K562 (cell line): ENCODE results near the gene CSRP2. TPM values are rescaled to one million over a fixed set of nuclear protein-coding genes. Genes with fewer than 3 reads are reported as not detected.

Experiments used
- ATAC-seq: fragments of 200-7000 bp; cut with Tn5 transposase; 3 replicates; pipeline ENCODE4 v1.9.1; 2020; ENCODE audit warnings: moderate library complexity
- BruUV-seq: library from RNA; stranded (reverse); fragments of 400-500 nt; replicated peaks from 2 replicates; lab custom pipeline; 2021; lab: Mats Ljungman, UMichigan
- CTCF ChIA-PET: fragments of 300-600 bp; formaldehyde crosslinking; extraction: SDS; loops from one replicate; lab custom pipeline; 2021; ENCODE audit warnings: low intra/inter-chr PET ratio; lab: Yijun Ruan, JAX
- POLR2A ChIA-PET: fragments of 300-600, 350-650 bp; sonication (Branson Sonifier 250); formaldehyde crosslinking; extraction: SDS; loops from one replicate; lab custom pipeline; 2021; ENCODE audit warnings: antibody characterized with exemption, inconsistent platforms; lab: Yijun Ruan, JAX
- DNase-seq, 4 experiments: peaks; one replicate each; pipeline versions ENCODE4 v3.0.0 to v3.0.0-alpha.2; 2011 to 2018; ENCODE audit warnings: low spot score in 3 of 4, mixed read lengths in 3 of 4; ENCODE audit errors: extremely low read depth in 1 of 4
- FAIRE-seq: peaks from 2 replicates; lab custom pipeline; 2011; peaks lifted over from hg19 to GRCh38; lab: Jason Lieb, UNC
- H2AFZ ChIP-seq: 2 replicates; pipeline ENCODE4 v1.6.0; 2011; ENCODE audit warnings: low read depth, low read length, control low read depth, inconsistent platforms
- H3K27ac ChIP-seq: fragments of 200-600 bp; 3 replicates; pipeline ENCODE4 v1.8.0; 2011; ENCODE audit warnings: low read depth, mild to moderate bottlenecking, control low read depth, inconsistent platforms, low read length, moderate library complexity, mixed read lengths; ENCODE audit errors: extremely low read depth
- H3K27me3 ChIP-seq, 2 experiments: fragments of 300-600 bp in 1 of 2; 2 replicates in 1 of 2; 3 replicates in 1 of 2; pipeline versions ENCODE4 v1.6.0 to v1.8.0; 2011; ENCODE audit warnings: inconsistent platforms in 2 of 2, low read length in 2 of 2, mild to moderate bottlenecking in 1 of 2, mixed read lengths in 1 of 2, moderate library complexity in 1 of 2; ENCODE audit not compliant: control insufficient read depth in 2 of 2, insufficient read depth in 2 of 2
- H3K36me3 ChIP-seq: fragments of 300-600 bp; 3 replicates; pipeline ENCODE4 v1.8.0; 2011; ENCODE audit warnings: mild to moderate bottlenecking, low read length, inconsistent platforms; ENCODE audit not compliant: control insufficient read depth, insufficient read depth
- H3K4me1 ChIP-seq, 2 experiments: fragments of 200-600 bp in 1 of 2; replicated peaks in 1 of 2; 2 replicates in 1 of 2; 3 replicates in 1 of 2; pipeline versions ENCODE4 v1.5.1 to v1.8.0; 2011; ENCODE audit warnings: inconsistent platforms in 2 of 2, low read length in 2 of 2, mild to moderate bottlenecking in 1 of 2, mixed read lengths in 1 of 2, moderate library complexity in 1 of 2; ENCODE audit not compliant: control insufficient read depth in 2 of 2, insufficient read depth in 2 of 2
- H3K4me2 ChIP-seq: 2 replicates; pipeline ENCODE4 v1.6.1; 2011; ENCODE audit warnings: low read length, control low read depth, inconsistent platforms, mixed read lengths; ENCODE audit not compliant: insufficient read depth
- H3K4me3 ChIP-seq: fragments of 200-600 bp; sonication (generic), shearing (Covaris generic); 2 replicates; pipeline ENCODE4 v1.5.1; 2016; ENCODE audit warnings: control low read depth, inconsistent platforms
- H3K79me2 ChIP-seq: fragments of 200-600 bp; 3 replicates; pipeline ENCODE4 v1.8.0; 2011; ENCODE audit warnings: low read length, inconsistent platforms; ENCODE audit not compliant: control insufficient read depth, insufficient read depth
- H3K9ac ChIP-seq, 2 experiments: 2 replicates each; pipeline versions ENCODE4 v1.6.0 to v1.6.1; 2011; ENCODE audit warnings: low read depth in 2 of 2, low read length in 2 of 2, control low read depth in 1 of 2, inconsistent platforms in 1 of 2, mild to moderate bottlenecking in 1 of 2, mixed read lengths in 1 of 2; ENCODE audit not compliant: insufficient read depth in 1 of 2
- H3K9me1 ChIP-seq: one replicate; pipeline ENCODE4 v1.6.0; 2011; ENCODE audit warnings: inconsistent platforms, mild to moderate bottlenecking, low read length, moderate library complexity; ENCODE audit not compliant: control insufficient read depth, insufficient read depth
- H3K9me3 ChIP-seq: replicated peaks from 2 replicates; pipeline ENCODE4 v1.5.1; 2011; ENCODE audit warnings: low read depth, low read length, inconsistent platforms; ENCODE audit not compliant: control insufficient read depth, insufficient read depth
- H4K20me1 ChIP-seq: replicated peaks from 2 replicates; pipeline ENCODE4 v1.6.1; 2011; ENCODE audit warnings: low read length, inconsistent platforms, mixed read lengths; ENCODE audit not compliant: control insufficient read depth, insufficient read depth
- C11orf30 ChIP-seq: fragments of 450-650 bp; IDR thresholded peaks from 2 replicates; pipeline ENCODE4 v1.6.1; 2016; ENCODE audit warnings: low read depth, mild to moderate bottlenecking
- CBX3 ChIP-seq, 2 experiments: IDR thresholded peaks; 1 replicate in 1 of 2; 2 replicates in 1 of 2; pipeline ENCODE4 v1.6.1; 2012; ENCODE audit warnings: inconsistent platforms in 2 of 2, low read length in 2 of 2, borderline replicate concordance in 1 of 2, control low read depth in 1 of 2
- COPS2 ChIP-seq: fragments of 450-650 bp; conservative IDR thresholded peaks from 2 replicates; pipeline ENCODE4 v1.6.1; 2016; ENCODE audit warnings: mild to moderate bottlenecking, moderate library complexity
- JUNB ChIP-seq: fragments of 450-650 bp; formaldehyde crosslinking; conservative IDR thresholded peaks from 2 replicates; pipeline ENCODE4 v1.4.0; 2020; ENCODE audit warnings: mild to moderate bottlenecking
- MAFF ChIP-seq: IDR thresholded peaks from 2 replicates; pipeline ENCODE4 v1.6.1; 2012; ENCODE audit warnings: low read length, improper control_type of control experiment
- MAFG ChIP-seq: fragments of 450-650 bp; conservative IDR thresholded peaks from 2 replicates; pipeline ENCODE4 v1.6.1; 2016; ENCODE audit warnings: missing genetic modification characterization, missing compliant biosample characterization
- SETDB1 ChIP-seq: IDR thresholded peaks from one replicate; pipeline ENCODE4 v1.6.1; 2012; ENCODE audit warnings: low read length, control low read depth, inconsistent platforms
- STAT5B ChIP-seq: fragments of 250-450 bp; sonication (Bioruptor Pico); IDR thresholded peaks from 2 replicates; pipeline ENCODE4 v1.8.0; 2021; ENCODE audit warnings: mild to moderate bottlenecking, inconsistent platforms
- ZNF316 ChIP-seq: fragments of 450-650 bp; IDR thresholded peaks from 2 replicates; pipeline ENCODE4 v1.6.1; 2016
- WGBS: fragments of 100-300 bp; shearing (Covaris generic); methylation state at CpG from one replicate; pipeline ENCODE4 v1.1.6; 2016; ENCODE audit warnings: low coverage, mixed read lengths; ENCODE audit not compliant: insufficient coverage; ENCODE audit errors: missing lambda C conversion rate; 5-methylcytosine and 5-hydroxymethylcytosine counted together
- in situ Hi-C: fragments of 300-500 bp; cut with MboI; formaldehyde crosslinking; loops from 4 replicates; pipeline ENCODE4 v1.15.0; 2018; ENCODE audit warnings: inconsistent platforms, mixed read lengths
- intact Hi-C: fragments of 100-400 bp; cut with micrococcal nuclease; formaldehyde crosslinking; loops from 2 replicates; pipeline ENCODE4 v1.14.2; 2022
- polyA plus RNA-seq, 8 experiments: library from polyadenylated mRNA; depleted of rRNA in 4 of 8; stranded (reverse) in 5 of 8; unstranded in 3 of 8; fragments of >200 nt; fragmentation: Nextera tagmentation in 2 of 8; fragmentation: Illumina TruSeq in 1 of 8; extraction: Ambion mirVana in 2 of 8; extraction: Trizol in 1 of 8; gene quantifications; 2 replicates each; pipeline versions ENCODE4 v1.2.1 to v1.2.3, GENCODE V29; 2011 to 2014; ENCODE audit warnings: inconsistent platforms in 1 of 8, missing spikeins in 1 of 8
- total RNA-seq, 7 experiments: library from RNA; depleted of rRNA in 6 of 7; stranded (reverse); fragments of >200 nt in 6 of 7; fragmentation: Illumina TruSeq in 2 of 7; extraction: Trizol in 2 of 7; gene quantifications; 2 replicates each; pipeline versions ENCODE4 v1.2.1 to v1.2.3, GENCODE V29; 2011 to 2021; ENCODE audit warnings: low replicate concordance in 1 of 7
- TF ChIP-seq, protein P1 (sequence below): sonication (generic); formaldehyde crosslinking; IDR thresholded peaks from 2 replicates; pipeline ENCODE4 v1.5.0; 2020; ENCODE audit warnings: missing genetic modification reagents
- TF ChIP-seq, protein P2 (sequence below): fragments of 250-450 bp; sonication (Bioruptor Pico); IDR thresholded peaks from 2 replicates; pipeline ENCODE4 v1.5.1; 2021; ENCODE audit warnings: mild to moderate bottlenecking

CSRP2 gene
- total and polyA plus RNA-seq, 9 of the 15 experiments (the other 6 are each of a cell fraction or from before 2014, with no cell fraction given) = 0.32 to 6.2 (median 2.3) TPM

DNA sequence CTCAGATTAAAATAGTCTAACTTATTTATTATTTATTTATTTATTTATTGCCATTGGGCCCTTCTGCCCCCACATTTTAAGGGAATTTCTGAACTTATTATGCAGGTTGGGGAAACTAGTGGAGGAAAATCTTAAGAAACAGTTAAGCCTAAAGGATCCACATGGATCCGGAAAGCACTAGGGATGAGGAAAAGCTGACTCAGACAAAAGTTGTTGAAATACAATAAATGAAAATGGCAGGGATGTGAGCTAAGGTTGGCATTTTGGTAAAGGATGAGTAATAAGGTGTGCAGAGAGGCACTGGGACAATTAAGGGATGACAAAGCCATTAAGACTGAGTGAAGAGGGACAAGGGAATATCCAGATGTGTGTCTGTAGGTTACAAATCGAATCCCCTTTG is 20.7 kb upstream of the CSRP2 start:
- no peak overlapping the region for H3K4me3 ChIP-seq
- H3K9ac ChIP-seq = no peak overlapping the region
- H3K36me3 ChIP-seq = no peaks in the 10 kb centered on the region
- BruUV-seq = no TSS peak
- no peak for DNase-seq
- no peak for ATAC-seq
- no peak overlapping the region for H3K27ac ChIP-seq
- no peaks in the 10 kb centered on the region for H3K79me2 ChIP-seq
- no peaks in the 10 kb centered on the region; a peak in 1 of 5 replicates for H3K27me3 ChIP-seq
- no peaks in the 10 kb centered on the region; the same call in 1 of the 2 replicates for H3K9me3 ChIP-seq
- no peaks in the 10 kb centered on the region for H3K9me1 ChIP-seq
- no peak overlapping the region for H2AFZ ChIP-seq
- no peaks in the 10 kb centered on the region for H3K4me1 ChIP-seq
- intact Hi-C loops (no loop called here), in situ Hi-C loops (no loop called here)
- H3K4me2 ChIP-seq = no peak overlapping the region
- no peak for TF ChIP-seq SETDB1
- no peak for TF ChIP-seq STAT5B (CRISPR knock-in tag)
- no peak for TF ChIP-seq JUNB (CRISPR knock-in tag)
- no peak for TF ChIP-seq COPS2
- TF ChIP-seq, protein P1, sequence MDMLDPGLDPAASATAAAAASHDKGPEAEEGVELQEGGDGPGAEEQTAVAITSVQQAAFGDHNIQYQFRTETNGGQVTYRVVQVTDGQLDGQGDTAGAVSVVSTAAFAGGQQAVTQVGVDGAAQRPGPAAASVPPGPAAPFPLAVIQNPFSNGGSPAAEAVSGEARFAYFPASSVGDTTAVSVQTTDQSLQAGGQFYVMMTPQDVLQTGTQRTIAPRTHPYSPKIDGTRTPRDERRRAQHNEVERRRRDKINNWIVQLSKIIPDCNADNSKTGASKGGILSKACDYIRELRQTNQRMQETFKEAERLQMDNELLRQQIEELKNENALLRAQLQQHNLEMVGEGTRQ (CRISPR knock-in tag) = no peak
- peak; percentile 19; the same call in 1 of the 2 replicates for TF ChIP-seq MAFF
- TF ChIP-seq CBX3 (IDR thresholded peaks at IDR 0.05; ENCODE audit: borderline replicate concordance in 1 of 2, low read length in 2 of 2) = no peak
- TF ChIP-seq ZNF316 = peak; percentile 66
- TF ChIP-seq MAFG (tag) = peak; percentile 30; the same call in 1 of the 2 replicates
- TF ChIP-seq C11orf30 = peak; percentile 44; the same call in 1 of the 2 replicates
- TF ChIP-seq, protein P2, sequence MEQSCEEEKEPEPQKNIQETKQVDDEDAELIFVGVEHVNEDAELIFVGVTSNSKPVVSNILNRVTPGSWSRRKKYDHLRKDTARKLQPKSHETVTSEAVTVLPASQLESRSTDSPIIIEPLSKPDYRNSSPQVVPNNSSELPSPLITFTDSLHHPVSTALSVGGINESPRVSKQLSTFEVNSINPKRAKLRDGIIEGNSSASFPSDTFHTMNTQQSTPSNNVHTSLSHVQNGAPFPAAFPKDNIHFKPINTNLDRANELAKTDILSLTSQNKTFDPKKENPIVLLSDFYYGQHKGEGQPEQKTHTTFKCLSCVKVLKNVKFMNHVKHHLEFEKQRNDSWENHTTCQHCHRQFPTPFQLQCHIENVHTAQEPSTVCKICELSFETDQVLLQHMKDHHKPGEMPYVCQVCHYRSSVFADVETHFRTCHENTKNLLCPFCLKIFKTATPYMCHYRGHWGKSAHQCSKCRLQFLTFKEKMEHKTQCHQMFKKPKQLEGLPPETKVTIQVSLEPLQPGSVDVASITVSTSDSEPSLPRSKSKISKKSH (CRISPR knock-in tag) = no peak
- TF ChIP-seq, all 486 proteins: peak for 4
- 27% methylated on average over 2 of the region's 2 CpGs for WGBS
- no peak for FAIRE-seq
- ChIA-PET POLR2A (no interaction called here), CTCF (no interaction called here)
- no peaks in the 10 kb centered on the region for H4K20me1 ChIP-seq
